Activated naive CD8-positive, alpha-beta T cell treated with anti-CD3 and anti-CD28 coated beads for 36 hours (primary cell): ENCODE results near the gene PPIL6. TPM values are rescaled to one million over a fixed set of nuclear protein-coding genes. Genes with fewer than 3 reads are reported as not detected.

Experiments used
- DNase-seq: peaks from one replicate; pipeline ENCODE4 v3.0.0; 2021
- H3K27ac Mint-ChIP-seq: one replicate; pipeline ENCODE4 v1.8.0; 2022; ENCODE audit warnings: mild to moderate bottlenecking, moderate library complexity, mixed read lengths
- H3K27me3 Mint-ChIP-seq: one replicate; pipeline ENCODE4 v1.8.0; 2022; ENCODE audit warnings: mild to moderate bottlenecking, mixed read lengths
- H3K36me3 Mint-ChIP-seq: one replicate; pipeline ENCODE4 v1.8.0; 2021; ENCODE audit warnings: mild to moderate bottlenecking, mixed read lengths
- H3K4me1 Mint-ChIP-seq: one replicate; pipeline ENCODE4 v1.8.0; 2021; ENCODE audit warnings: mixed read lengths
- H3K4me3 Mint-ChIP-seq: one replicate; pipeline ENCODE4 v1.8.0; 2022; ENCODE audit warnings: mild to moderate bottlenecking, moderate library complexity, mixed read lengths
- H3K9me3 Mint-ChIP-seq: one replicate; pipeline ENCODE4 v1.8.0; 2022; ENCODE audit warnings: mixed read lengths
- total RNA-seq, 2 experiments: library from RNA; stranded (reverse); gene quantifications; one replicate each; pipeline ENCODE4 v1.2.3, GENCODE V29; 2021

Gene PPIL6
- total RNA-seq, 2 experiments from 2014 or later: 0.60 to 0.64 TPM

DNA sequence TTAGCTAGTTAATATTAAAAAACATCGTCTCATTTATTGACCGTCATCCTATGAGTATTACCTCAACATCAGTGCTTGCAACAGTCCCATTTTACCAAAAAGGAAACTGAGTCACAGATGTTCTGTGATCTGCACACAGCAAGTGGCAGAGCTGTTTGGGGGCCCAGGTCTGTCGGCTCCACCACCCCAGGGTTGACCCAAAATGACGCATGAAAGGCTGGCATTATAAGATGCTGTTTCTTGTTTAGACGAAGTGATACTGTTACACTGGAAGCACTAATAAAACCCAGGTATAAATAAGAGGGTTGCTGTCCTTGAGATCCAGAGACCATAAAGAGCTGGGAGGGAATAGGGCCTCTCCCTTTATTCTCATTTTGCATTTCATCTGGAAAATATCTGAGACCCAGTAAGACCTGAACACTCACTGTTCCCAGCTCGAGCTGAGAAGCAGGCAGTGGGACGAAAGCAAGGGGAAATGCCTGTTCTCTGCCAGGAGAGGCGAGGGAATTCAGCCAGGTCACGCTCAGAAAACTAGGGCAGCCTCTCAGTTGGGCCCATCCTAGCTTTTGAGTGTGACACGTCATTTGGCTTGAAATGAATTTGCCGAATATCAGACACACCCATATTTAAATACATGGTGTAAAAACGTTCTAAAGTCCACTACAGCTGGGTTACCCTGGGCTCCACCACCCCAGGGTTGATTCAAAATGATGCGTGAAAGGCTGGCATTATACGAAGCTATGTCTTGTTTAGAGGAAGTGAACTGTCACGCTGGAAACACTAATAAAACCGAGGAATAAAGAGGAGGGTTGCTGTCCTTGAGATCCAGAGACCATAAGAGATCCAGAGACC lies 16.5 kb upstream of the PPIL6 start:
- no peak for DNase-seq
- no peak overlapping the region for H3K27ac Mint-ChIP-seq
- H3K9me3 Mint-ChIP-seq: peaks cover 2% of the 10 kb centered on the region
- peak overlapping the region; percentile 34 for H3K4me3 Mint-ChIP-seq
- peaks cover 23% of the 10 kb centered on the region for H3K36me3 Mint-ChIP-seq
- no peaks in the 10 kb centered on the region for H3K27me3 Mint-ChIP-seq
- H3K4me1 Mint-ChIP-seq: peaks cover 58% of the 10 kb centered on the region

DNA sequence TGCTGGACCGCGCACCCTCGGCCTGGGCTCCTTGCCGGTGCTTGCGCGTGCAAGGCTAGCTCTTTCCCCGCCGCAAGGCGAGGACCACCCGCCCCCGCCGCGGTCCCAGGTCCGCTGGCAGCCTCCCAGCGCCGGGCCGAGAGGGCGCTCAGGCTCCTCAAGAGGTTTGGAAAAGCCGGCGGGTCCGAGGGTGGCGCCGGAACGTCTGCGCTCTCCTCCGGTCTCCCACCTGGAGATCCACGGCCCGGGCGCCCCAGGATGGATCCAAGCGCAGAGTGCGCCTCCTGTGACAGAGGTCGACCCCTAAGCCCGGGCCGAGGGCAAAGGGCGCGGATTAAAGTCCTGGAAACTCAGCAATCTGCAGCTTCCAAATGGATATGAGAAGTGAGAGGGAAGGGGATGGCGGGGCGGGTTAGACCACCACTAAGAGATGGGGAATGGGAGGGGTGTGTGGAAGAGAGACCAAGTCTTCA lies 15.7 kb upstream of the PPIL6 start:
- no peaks in the 10 kb centered on the region for H3K27me3 Mint-ChIP-seq
- no peaks in the 10 kb centered on the region for H3K9me3 Mint-ChIP-seq
- peaks cover 56% of the 10 kb centered on the region for H3K4me1 Mint-ChIP-seq
- H3K4me3 Mint-ChIP-seq: no peak overlapping the region
- DNase-seq: no peak
- peaks cover 21% of the 10 kb centered on the region for H3K36me3 Mint-ChIP-seq
- no peak overlapping the region for H3K27ac Mint-ChIP-seq

DNA sequence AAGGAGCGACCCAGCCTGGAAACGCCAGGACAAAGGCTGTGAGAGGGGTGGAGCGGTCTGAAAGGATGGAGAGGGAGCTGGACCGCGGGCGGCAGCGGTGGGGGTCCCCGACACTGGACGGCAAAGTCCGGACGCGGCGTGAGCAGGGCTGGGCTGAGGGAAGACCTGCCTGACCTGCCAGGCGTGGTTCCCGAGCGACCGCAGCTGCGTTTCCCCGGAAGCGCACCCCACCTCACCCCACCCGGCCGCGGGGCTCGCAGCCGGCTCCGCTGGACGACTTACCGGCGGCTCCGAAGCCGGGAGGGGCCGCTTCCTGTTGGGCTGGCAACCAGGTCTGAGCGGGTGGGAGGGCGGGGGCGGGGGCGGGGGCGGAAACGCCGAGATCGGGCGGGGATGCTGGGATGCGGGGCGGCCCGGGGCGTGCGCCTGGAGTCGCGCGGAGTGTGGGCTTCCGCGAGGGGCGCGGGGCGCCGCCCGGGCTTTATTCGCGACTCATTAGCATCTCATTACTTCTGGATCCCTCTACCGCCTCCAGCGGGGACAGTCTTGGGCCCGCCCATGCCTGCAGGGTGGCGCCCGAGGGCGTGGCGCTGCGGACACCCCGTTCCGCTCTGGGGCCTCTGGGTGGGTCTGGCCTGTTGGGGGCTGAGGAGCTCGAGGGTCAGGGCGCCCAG lies 15.1 kb upstream of the PPIL6 start, which contains the start of gene MICAL1:
TSS of gene MICAL1 (minus strand) at position 336 of the 674 bp plus-strand sequence. CDS start 1,576 bp downstream, outside the sequence.
- peak within 1 kb of the TSS; percentile 94 for H3K27ac Mint-ChIP-seq
- H3K9me3 Mint-ChIP-seq: no peaks in the 10 kb centered on the region
- H3K4me3 Mint-ChIP-seq: peak within 1 kb of the TSS; percentile 93
- peaks cover 21% of the 10 kb centered on the region for H3K36me3 Mint-ChIP-seq
- no peaks in the 10 kb centered on the region for H3K27me3 Mint-ChIP-seq
- H3K4me1 Mint-ChIP-seq: peaks cover 58% of the 10 kb centered on the region
- DNase-seq: peak; percentile 77

DNA sequence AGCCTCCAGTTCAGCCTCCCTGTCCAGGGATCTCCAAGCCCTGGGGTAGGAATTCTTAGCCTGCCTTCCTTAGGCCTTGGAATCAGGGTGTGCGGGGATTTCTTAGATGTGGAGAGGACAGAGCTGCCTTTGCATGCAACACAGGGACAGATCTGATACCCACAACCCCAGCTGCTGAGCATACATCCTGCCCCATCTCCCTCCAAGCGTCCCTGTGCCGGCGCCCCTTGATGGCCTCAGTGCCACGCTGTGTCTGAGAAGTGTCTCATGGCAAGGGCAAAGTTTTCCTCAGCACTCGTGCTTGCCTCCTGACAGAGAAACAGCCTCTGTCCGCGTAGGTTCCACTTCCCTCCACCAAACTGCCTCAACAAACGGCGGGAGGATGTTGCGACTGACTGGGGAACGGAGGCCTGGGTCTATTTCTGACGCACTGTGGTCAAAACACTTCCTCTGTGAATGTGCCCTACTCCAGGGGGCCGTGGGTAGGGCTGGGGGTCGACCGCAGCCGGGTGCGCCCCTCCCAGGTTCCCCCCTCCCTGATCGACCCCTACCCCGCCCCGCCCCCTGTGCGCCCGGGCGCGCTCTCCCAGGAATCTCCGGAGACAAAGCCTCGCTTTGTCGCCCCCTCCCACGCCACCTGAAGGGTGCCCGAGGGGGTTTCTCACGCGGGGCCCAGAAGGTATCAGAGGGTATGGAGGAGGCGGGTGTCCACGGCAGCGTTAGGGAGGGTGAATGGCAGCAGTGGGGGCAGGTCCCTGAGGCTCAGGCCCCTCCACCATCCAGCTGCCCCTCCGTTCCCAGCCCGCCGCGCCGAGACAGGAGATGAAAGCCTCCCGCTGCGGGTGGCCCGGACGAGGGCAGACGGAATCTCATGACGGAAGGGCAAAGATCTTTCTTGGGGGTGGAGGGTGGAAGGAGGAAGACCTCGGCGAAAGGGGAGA lies 14.3 kb upstream of the PPIL6 start:
- peak; percentile 72 for DNase-seq
- Mint-ChIP-seq H3K9me3 (no peaks in the 10 kb centered on the region), H3K4me1 (peaks cover 57% of the 10 kb centered on the region), H3K27ac (peak overlapping the region; percentile 94), H3K27me3 (no peaks in the 10 kb centered on the region), H3K4me3 (peak overlapping the region; percentile 93), H3K36me3 (peaks cover 21% of the 10 kb centered on the region)

DNA sequence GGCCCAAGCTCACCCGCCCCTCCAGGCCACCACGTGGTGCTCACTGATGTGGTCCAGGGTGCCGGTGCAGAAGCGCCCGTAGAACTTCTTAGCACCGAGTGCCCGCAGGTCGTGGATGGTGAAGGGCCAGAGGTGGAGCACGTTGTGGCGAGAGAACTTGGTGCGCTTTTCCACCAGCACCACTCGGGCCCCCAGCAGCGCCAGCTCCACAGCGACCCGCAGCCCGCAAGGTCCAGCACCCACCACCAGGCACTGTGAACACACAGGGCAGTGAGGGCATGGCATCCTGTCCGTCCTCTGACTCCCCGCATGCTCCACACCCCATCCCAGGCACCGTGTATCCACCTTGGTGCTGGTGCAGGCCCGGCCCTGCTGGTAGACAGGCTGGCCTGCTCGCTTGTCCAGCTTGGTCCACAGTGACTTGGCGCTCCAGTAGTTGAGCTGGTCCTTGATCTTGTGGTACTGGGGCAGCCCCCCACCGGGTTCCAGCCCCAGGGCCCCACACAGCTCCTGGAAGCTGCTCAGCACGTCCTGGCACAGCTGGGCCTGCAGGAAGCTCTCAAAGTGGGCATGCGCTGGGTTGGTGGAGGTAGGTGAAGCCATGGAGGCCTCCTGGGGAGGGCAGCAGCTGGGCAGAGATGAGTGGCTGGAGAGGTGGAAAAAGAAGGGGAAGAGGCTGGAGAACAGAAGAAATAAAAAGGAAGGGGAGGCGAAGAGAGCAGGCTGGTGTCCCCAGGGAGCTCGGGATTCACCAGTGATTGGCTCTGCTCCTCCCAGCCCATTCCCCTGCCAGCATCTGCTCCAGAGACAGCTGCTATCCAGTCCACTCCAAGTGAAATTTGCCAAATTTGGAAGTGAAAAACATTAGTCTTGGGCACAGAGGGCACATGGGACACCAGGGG lies 13.4 kb upstream of the PPIL6 start:
- H3K4me1 Mint-ChIP-seq: peaks cover 52% of the 10 kb centered on the region
- H3K27ac Mint-ChIP-seq: peak overlapping the region; percentile 94
- H3K36me3 Mint-ChIP-seq: peaks cover 21% of the 10 kb centered on the region
- H3K27me3 Mint-ChIP-seq: no peaks in the 10 kb centered on the region
- peak overlapping the region; percentile 93 for H3K4me3 Mint-ChIP-seq
- DNase-seq: no peak
- no peaks in the 10 kb centered on the region for H3K9me3 Mint-ChIP-seq

GRCh38 chr6:109453156-109453555 lies 12.7 kb upstream of the PPIL6 start:
- no peak overlapping the region for H3K27ac Mint-ChIP-seq
- H3K4me3 Mint-ChIP-seq: no peak overlapping the region
- no peak for DNase-seq
- H3K36me3 Mint-ChIP-seq: peaks cover 21% of the 10 kb centered on the region
- H3K9me3 Mint-ChIP-seq: no peaks in the 10 kb centered on the region
- no peaks in the 10 kb centered on the region for H3K27me3 Mint-ChIP-seq
- peaks cover 48% of the 10 kb centered on the region for H3K4me1 Mint-ChIP-seq

DNA sequence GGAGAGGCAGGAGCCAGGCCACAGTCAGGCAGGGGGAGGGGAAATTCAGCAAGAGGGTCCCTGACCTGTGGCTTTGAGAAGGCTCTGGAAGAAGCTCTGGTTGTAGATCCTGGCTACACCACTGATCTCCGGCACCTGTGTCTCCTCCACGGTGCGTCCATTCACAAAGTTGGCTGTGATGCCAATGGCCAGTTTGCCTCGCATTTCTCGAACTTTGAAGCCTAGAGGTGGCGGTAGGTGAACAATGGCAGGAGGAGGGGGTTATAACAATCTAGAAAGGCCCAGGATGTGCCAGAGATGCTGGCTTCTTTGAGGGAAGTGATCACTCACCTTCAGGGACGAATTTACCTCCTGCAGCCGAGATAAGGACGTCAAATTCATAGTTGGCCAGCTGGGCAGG lies 11.8 kb upstream of the PPIL6 start:
- Mint-ChIP-seq H3K27me3 (no peaks in the 10 kb centered on the region), H3K9me3 (no peaks in the 10 kb centered on the region), H3K4me1 (peaks cover 38% of the 10 kb centered on the region), H3K27ac (no peak overlapping the region), H3K4me3 (no peak overlapping the region), H3K36me3 (peaks cover 13% of the 10 kb centered on the region)
- no peak for DNase-seq

DNA sequence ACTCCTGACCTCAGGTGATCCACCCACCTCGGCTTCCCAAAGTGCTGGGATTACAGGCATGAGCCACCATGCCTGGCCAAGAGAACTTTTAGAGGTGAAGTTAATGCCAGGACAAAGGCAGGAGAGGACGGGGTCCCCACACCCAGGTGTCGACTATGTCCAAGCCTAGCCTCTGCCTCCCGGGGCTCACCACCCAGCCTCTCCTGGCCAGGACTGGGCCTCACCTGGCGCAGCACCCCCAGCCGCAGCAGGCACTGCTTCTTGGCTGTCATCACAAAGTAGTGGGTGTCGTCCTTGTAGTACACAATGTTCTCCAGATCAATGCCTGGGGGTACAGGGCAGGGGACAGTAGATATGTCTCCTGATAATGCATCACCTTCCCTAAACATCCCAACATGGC lies 10.9 kb upstream of the PPIL6 start:
- H3K36me3 Mint-ChIP-seq: peaks cover 15% of the 10 kb centered on the region
- no peaks in the 10 kb centered on the region for H3K27me3 Mint-ChIP-seq
- H3K4me1 Mint-ChIP-seq: peaks cover 31% of the 10 kb centered on the region
- H3K9me3 Mint-ChIP-seq: no peaks in the 10 kb centered on the region
- H3K4me3 Mint-ChIP-seq: no peak overlapping the region
- no peak overlapping the region for H3K27ac Mint-ChIP-seq
- DNase-seq: no peak

DNA sequence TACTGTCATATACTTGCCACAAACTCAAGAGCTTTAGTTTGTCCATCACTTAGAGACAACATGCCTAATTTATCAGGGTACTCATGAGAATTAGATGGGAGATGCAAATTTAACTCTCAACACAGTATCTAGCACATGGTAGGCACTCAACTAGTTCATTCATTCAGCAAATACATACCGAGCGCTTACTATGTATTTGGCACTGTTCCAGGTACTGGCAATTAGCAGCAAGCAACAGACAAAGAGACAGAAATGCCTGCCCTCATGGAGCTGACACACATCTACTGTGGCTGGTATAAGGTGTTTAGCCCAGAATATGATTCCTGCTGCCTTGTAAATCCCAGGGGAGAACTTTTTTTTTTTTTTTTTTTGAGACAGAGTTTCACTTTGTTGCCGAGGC lies 10.4 kb upstream of the PPIL6 start:
- DNase-seq: no peak
- Mint-ChIP-seq H3K36me3 (peaks cover 15% of the 10 kb centered on the region), H3K9me3 (no peaks in the 10 kb centered on the region), H3K4me3 (no peak overlapping the region), H3K27ac (no peak overlapping the region), H3K4me1 (peaks cover 29% of the 10 kb centered on the region), H3K27me3 (no peaks in the 10 kb centered on the region)

- no peak for DNase-seq
- H3K27me3 Mint-ChIP-seq: no peaks in the 10 kb centered on the region
- no peaks in the 10 kb centered on the region for H3K9me3 Mint-ChIP-seq
- peak overlapping the region; percentile 66 for H3K27ac Mint-ChIP-seq
- H3K4me1 Mint-ChIP-seq: peaks cover 26% of the 10 kb centered on the region
- peaks cover 15% of the 10 kb centered on the region for H3K36me3 Mint-ChIP-seq
- peak overlapping the region; percentile 7 for H3K4me3 Mint-ChIP-seq
These were observed 9.6 kb upstream of the PPIL6 start for GRCh38 chr6:109449795-109450673.

DNA sequence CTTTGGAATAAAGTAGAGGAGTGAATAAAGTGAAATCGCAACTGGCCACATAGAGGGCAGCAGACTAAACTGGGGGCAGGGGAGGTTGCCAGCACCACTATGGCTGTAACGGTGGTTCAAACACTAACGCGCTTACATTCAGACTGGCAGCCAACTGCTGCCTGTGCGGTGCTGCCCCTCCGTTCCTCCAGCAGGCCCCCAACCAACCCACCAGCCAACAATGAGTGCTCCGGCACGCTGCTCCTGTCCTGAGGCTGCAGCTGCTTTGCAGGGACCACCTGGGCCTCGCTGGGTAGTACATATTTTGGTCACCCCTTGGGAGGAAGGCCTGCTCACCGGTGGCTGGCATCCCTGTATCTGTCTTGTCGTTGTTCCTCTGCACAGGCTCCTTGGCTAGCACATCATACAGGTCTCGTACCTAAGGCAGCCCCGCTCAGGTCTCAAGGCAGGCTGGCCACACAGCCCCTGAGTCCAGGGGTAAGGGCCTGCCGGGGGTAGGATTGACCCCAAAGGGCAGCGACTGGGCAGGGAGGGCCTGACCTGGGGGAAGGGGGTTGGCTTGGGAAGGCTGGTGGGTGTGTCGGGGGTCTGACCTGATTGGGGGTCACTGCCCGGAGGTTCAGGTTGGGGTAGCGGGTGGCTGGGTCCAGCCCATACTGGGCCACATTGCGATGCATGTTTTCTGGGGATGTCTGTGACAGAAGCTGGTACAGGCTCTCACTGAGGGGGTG lies 8.8 kb upstream of the PPIL6 start:
- Mint-ChIP-seq H3K36me3 (peaks cover 15% of the 10 kb centered on the region), H3K4me1 (peaks cover 23% of the 10 kb centered on the region), H3K27me3 (no peaks in the 10 kb centered on the region), H3K4me3 (no peak overlapping the region), H3K9me3 (no peaks in the 10 kb centered on the region), H3K27ac (peak overlapping the region; percentile 3)
- no peak for DNase-seq

- Mint-ChIP-seq H3K27ac (no peak overlapping the region), H3K9me3 (no peaks in the 10 kb centered on the region), H3K4me3 (no peak overlapping the region), H3K36me3 (peaks cover 15% of the 10 kb centered on the region), H3K4me1 (peaks cover 18% of the 10 kb centered on the region), H3K27me3 (no peaks in the 10 kb centered on the region)
- no peak for DNase-seq
These were observed 8.2 kb upstream of the PPIL6 start for GRCh38 chr6:109448615-109449014.
